ENCODE results near the gene NOTCH1. TPM values are rescaled to one million over a fixed set of nuclear protein-coding genes. Genes with fewer than 3 reads are reported as not detected.

Gene NOTCH1
- total and polyA plus RNA-seq, 12 donors, result 0.81 to 31.5 (median 24.0) TPM

GRCh38 chr9:136568288-136569081 is 22.6 kb upstream of the NOTCH1 start:
- WGBS, 4 donors, result 60 to 67% (median 63%) methylated on average over 13 to 24 of the region's 24 CpGs
- H3K4me3 ChIP-seq, result no peak overlapping the region

GRCh38 chr9:136567651-136568287 is 21.9 kb upstream of the NOTCH1 start:
- Histone ChIP-seq H3K9me3 (replicated peaks in 1 of 3) (no peaks in the 10 kb centered on the region), H3K27ac (peak overlapping the region in 2 of 5 donors; percentile 47 to 79), H3K4me1 (replicated peaks in 1 of 2) (peaks cover 12 to 49% of the 10 kb centered on the region in 2 donors), H3K27me3 (no peaks in the 10 kb centered on the region), H3K36me3 (replicated peaks in 1 of 2) (no peaks in the 10 kb centered on the region), H3K4me3 (no peak overlapping the region)
- DNase-seq, result peak in 6 of 7 donors; percentile 72 to 87 (median 79)
- intact Hi-C loops (cut with DNase I), result no loop called here
- no peak for TF ChIP-seq POLR2A (IDR thresholded peaks at IDR 0.05)
- 34 to 65% (median 43%) methylated on average over 10 to 27 of the region's 27 CpGs for WGBS, 4 donors

More at GRCh38 chr9:136568288-136569081, 22.6 kb upstream of the NOTCH1 start:
- intact Hi-C loops (cut with DNase I), result no loop called here
- Histone ChIP-seq H3K27me3 (no peaks in the 10 kb centered on the region), H3K36me3 (replicated peaks in 1 of 2) (no peaks in the 10 kb centered on the region), H3K27ac (peak overlapping the region in 2 of 5 donors; percentile 44 to 79), H3K4me1 (replicated peaks in 1 of 2) (peaks cover 12 to 49% of the 10 kb centered on the region in 2 donors), H3K9me3 (replicated peaks in 1 of 3) (no peaks in the 10 kb centered on the region)
- no peak for DNase-seq
- TF ChIP-seq CTCF (IDR thresholded peaks at IDR 0.05) (no peak), POLR2A (IDR thresholded peaks at IDR 0.05) (no peak)

DNA sequence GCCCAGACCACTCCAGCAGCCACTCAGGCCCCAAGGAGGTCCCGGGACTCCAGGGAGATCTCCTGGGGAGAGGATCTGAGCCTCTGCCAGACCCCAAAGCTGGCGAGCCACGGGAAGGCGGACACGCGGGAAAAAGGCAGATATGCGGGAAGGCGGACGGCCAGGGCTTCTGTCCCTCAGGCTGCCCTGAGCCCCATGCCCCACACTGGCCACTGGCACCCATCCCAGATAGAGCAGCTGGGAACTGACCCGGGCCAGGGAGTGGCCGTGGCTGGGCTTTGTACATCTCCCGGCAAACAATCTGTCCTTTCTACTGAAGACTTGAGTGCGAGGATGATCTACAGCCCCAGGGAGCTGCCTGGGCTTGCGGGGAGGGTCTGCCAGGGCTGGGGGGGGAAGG is 21.1 kb upstream of the NOTCH1 start:
- intact Hi-C loops (cut with DNase I), result no loop called here
- TF ChIP-seq POLR2A (IDR thresholded peaks at IDR 0.05), result no peak
- no peak for TF ChIP-seq CTCF (IDR thresholded peaks at IDR 0.05)
- H3K27me3 ChIP-seq, result no peaks in the 10 kb centered on the region
- peak in 6 of 7 donors; percentile 58 to 78 (median 68) for DNase-seq
- no peaks in the 10 kb centered on the region for H3K9me3 ChIP-seq (replicated peaks in 1 of 3)
- H3K4me1 ChIP-seq (replicated peaks in 1 of 2), result peaks cover 12 to 44% of the 10 kb centered on the region in 2 donors
- peak overlapping the region in 2 of 5 donors; percentile 56 to 79 for H3K27ac ChIP-seq
- H3K36me3 ChIP-seq (replicated peaks in 1 of 2), result no peaks in the 10 kb centered on the region
- 56 to 78% (median 61%) methylated on average over 9 to 14 of the region's 14 CpGs for WGBS, 4 donors
- H3K4me3 ChIP-seq, result no peak overlapping the region

- H3K4me1 ChIP-seq (replicated peaks in 1 of 2), result peaks cover 12 to 42% of the 10 kb centered on the region in 2 donors
- no peak for DNase-seq
- no peaks in the 10 kb centered on the region for H3K27me3 ChIP-seq
- H3K9me3 ChIP-seq (replicated peaks in 1 of 3), result no peaks in the 10 kb centered on the region
- 86 to 92% (median 89%) methylated on average over 5 to 19 of the region's 19 CpGs for WGBS, 4 donors
- intact Hi-C loops (cut with DNase I), result no loop called here
- TF ChIP-seq CTCF (IDR thresholded peaks at IDR 0.05) (no peak), POLR2A (IDR thresholded peaks at IDR 0.05) (no peak)
- peak overlapping the region in 2 of 5 donors; percentile 56 to 79 for H3K27ac ChIP-seq
- no peaks in the 10 kb centered on the region for H3K36me3 ChIP-seq (replicated peaks in 1 of 2)
- H3K4me3 ChIP-seq, result no peak overlapping the region
Measured at GRCh38 chr9:136566553-136566895, 20.7 kb upstream of the NOTCH1 start.

Measured in adrenal gland (tissue), 12 donors.